ENCODE measurements around the gene CD164.

The CD164 gene

DNA sequence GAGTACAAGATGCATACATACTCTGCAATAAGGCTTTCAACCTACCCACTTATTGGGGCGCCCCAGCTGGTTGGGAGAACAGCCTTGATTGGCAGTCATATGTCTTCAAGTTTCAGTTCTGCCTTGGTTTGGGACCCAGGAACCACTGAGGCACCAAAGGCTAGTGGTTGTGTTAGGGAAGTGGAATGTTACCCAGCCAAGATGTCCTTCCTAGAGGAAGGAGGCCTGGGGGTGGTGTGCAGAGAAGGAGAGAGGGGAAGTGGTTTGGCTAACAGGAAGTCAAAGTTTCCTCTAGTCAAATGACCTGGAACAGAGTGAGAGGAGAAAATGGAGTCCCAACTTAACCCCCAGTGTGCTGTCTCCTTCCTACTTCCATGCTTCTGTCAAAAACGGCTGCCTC, 59.4 kb downstream of the CD164 start:
- no peak overlapping the region for H3K27ac ChIP-seq

DNA sequence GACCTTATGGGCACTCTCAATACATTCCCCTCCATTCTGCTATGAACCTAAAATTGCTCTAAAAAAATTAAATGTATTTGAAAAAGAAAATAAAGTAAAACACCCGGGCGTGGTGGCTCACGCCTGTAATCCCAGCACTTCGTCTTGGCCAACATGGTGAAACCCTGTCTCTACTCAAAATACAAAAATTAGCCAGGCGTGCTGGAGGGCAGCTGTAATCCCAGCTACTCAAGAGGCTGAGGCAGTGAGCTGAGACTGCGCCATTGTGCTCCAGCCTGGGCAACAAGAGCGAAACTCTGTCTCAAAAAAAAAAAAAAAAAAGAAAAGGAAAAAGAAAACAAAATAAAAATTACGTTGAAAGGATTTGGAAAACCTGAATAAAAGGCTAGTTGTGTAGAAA, 60.5 kb downstream of the CD164 start:
- Histone ChIP-seq H3K36me3 (no peaks in the 10 kb centered on the region), H3K4me3 (ENCODE audit: low read depth, low read length) (no peak overlapping the region), H3K27ac (no peak overlapping the region), H3K27me3 (ENCODE audit: insufficient read depth, low read depth, severe bottlenecking) (no peaks in the 10 kb centered on the region), H3K9me3 (ENCODE audit: severe bottlenecking) (no peaks in the 10 kb centered on the region)
- DNase-seq: no peak
- TF ChIP-seq, protein P1, sequence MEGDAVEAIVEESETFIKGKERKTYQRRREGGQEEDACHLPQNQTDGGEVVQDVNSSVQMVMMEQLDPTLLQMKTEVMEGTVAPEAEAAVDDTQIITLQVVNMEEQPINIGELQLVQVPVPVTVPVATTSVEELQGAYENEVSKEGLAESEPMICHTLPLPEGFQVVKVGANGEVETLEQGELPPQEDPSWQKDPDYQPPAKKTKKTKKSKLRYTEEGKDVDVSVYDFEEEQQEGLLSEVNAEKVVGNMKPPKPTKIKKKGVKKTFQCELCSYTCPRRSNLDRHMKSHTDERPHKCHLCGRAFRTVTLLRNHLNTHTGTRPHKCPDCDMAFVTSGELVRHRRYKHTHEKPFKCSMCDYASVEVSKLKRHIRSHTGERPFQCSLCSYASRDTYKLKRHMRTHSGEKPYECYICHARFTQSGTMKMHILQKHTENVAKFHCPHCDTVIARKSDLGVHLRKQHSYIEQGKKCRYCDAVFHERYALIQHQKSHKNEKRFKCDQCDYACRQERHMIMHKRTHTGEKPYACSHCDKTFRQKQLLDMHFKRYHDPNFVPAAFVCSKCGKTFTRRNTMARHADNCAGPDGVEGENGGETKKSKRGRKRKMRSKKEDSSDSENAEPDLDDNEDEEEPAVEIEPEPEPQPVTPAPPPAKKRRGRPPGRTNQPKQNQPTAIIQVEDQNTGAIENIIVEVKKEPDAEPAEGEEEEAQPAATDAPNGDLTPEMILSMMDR (IDR thresholded peaks at IDR 0.05; ENCODE audit: low read depth, low read length): no peak

More for the DNA sequence above, 59.4 kb downstream of the CD164 start:
- TF ChIP-seq, protein P1 (IDR thresholded peaks at IDR 0.05; ENCODE audit: low read depth, low read length): no peak
- no peak overlapping the region for H3K4me3 ChIP-seq (ENCODE audit: low read depth, low read length)
- H3K36me3 ChIP-seq: no peaks in the 10 kb centered on the region
- DNase-seq: no peak
- H3K27me3 ChIP-seq (ENCODE audit: insufficient read depth, low read depth, severe bottlenecking): no peaks in the 10 kb centered on the region
- no peaks in the 10 kb centered on the region for H3K9me3 ChIP-seq (ENCODE audit: severe bottlenecking)

DNA sequence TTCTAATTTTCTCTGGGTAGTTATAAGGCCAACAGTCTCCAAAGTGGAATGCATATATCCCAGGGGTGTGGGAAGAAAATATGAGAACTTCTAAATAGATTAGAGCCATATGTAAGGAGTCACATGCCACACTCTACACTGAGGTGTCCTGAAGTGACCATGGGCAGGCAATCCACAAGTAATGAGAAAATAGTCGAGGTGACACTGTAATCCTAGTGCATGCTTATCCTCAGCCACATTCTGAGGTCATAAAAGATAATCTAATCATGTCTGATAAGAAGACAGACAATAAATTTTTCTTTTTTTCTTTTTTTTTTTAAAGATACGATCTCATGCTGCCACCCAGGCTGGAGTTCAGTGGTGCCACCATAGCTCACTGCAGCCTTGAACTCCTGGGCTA, 62.2 kb downstream of the CD164 start:
- TF ChIP-seq, protein P1 (IDR thresholded peaks at IDR 0.05; ENCODE audit: low read depth, low read length): no peak
- DNase-seq: no peak
- Histone ChIP-seq H3K4me3 (ENCODE audit: low read depth, low read length) (no peak overlapping the region), H3K36me3 (no peaks in the 10 kb centered on the region), H3K27me3 (ENCODE audit: insufficient read depth, low read depth, severe bottlenecking) (no peaks in the 10 kb centered on the region), H3K27ac (no peak overlapping the region), H3K9me3 (ENCODE audit: severe bottlenecking) (no peaks in the 10 kb centered on the region)

DNA sequence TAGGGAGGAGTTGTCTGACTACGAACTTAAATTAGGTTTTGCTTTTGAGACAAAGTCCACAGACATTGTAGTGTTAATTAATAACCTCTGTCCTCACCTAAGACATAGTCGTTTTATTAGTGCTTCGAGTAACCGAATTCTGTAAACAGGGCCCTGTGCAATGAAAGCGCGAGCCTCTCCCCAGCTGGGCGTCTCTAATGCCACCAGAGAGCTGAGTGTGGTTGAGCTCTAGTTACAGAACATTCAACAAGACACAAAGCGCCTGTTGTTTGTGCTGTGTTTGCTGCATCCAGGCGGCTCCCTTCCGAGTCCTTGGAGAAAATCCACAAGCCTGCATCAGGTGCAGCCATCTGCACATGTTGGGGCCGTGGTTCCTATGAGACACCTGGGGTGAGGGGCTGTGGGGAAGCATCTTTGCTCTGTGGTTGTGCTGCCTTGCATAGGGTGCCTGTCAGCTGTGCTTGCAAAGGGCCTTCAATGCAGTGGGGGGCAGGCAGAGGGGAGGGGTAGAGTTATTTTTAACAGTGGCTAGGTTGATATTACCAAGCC, 63.9 kb downstream of the CD164 start:
- no peaks in the 10 kb centered on the region for H3K27me3 ChIP-seq (ENCODE audit: insufficient read depth, low read depth, severe bottlenecking)
- no peak for DNase-seq
- TF ChIP-seq, protein P1 (IDR thresholded peaks at IDR 0.05; ENCODE audit: low read depth, low read length): no peak
- no peaks in the 10 kb centered on the region for H3K9me3 ChIP-seq (ENCODE audit: severe bottlenecking)
- H3K27ac ChIP-seq: no peak overlapping the region
- no peak overlapping the region for H3K4me3 ChIP-seq (ENCODE audit: low read depth, low read length)
- H3K36me3 ChIP-seq: no peaks in the 10 kb centered on the region

DNA sequence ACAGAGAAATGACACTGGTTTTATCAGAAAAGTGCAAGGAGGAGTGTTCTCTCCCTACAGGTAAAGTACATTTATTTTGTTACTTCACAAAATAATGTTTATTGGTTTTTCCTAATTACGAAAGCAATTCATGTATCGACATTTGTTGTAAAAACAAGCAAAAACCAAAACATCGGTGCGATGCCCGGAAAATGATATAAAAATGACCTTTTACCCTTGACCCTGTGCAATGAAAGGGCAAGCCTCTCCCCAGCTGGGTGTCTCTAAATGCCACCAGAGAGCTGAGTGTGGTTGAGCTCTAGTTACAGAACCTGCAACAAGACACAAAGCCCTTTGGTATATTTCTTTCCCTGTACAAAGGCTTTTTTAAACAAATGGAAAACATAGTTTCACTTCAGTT, 65.4 kb downstream of the CD164 start:
- H3K27me3 ChIP-seq (ENCODE audit: insufficient read depth, low read depth, severe bottlenecking): no peaks in the 10 kb centered on the region
- TF ChIP-seq, protein P1 (IDR thresholded peaks at IDR 0.05; ENCODE audit: low read depth, low read length): no peak
- no peaks in the 10 kb centered on the region for H3K9me3 ChIP-seq (ENCODE audit: severe bottlenecking)
- no peak overlapping the region for H3K27ac ChIP-seq
- DNase-seq: no peak
- no peak overlapping the region for H3K4me3 ChIP-seq (ENCODE audit: low read depth, low read length)
- H3K36me3 ChIP-seq: no peaks in the 10 kb centered on the region
